ENCODE results near the gene ARSJ. TPM values are rescaled to one million over a fixed set of nuclear protein-coding genes. Genes with fewer than 3 reads are reported as not detected.

The ARSJ gene
- total and polyA plus RNA-seq, 2 of the 8 experiments (the other 6 are each of a cell fraction or from before 2014, with no cell fraction given): 1.4 to 6.3 TPM

GRCh38 chr4:113919611-113920010 lies 59.8 kb downstream of the ARSJ start:
- no peak overlapping the region for H2AFZ ChIP-seq (ENCODE audit: low read length)
- H2AK5ac ChIP-seq (ENCODE audit: low read depth, low read length): no peak overlapping the region
- H4K8ac ChIP-seq (ENCODE audit: extremely low read depth, insufficient read depth, low read length): no peak overlapping the region
- H3K18ac ChIP-seq (ENCODE audit: extremely low read depth, low read length): no peak overlapping the region
- H2BK15ac ChIP-seq (ENCODE audit: low read length): no peak overlapping the region
- H2BK20ac ChIP-seq (ENCODE audit: low read length): no peak overlapping the region
- no peaks in the 10 kb centered on the region for H3K23me2 ChIP-seq (ENCODE audit: low read depth, low read length)
- no peaks in the 10 kb centered on the region for H4K20me1 ChIP-seq (replicated peaks in 1 of 2; ENCODE audit: control insufficient read depth in 1 of 2, insufficient read depth in 2 of 2, low read length in 2 of 2)
- FAIRE-seq (no peak), DNase-seq (ENCODE audit: low read depth in 1 of 2, low spot score in 2 of 2) (no peak)
- no peak overlapping the region for H4K5ac ChIP-seq (ENCODE audit: insufficient read length, low read depth, low read length)
- no peak overlapping the region for H3K4me3 ChIP-seq (ENCODE audit: extremely low read depth in 1 of 4, insufficient read depth in 2 of 4, low read depth in 3 of 4, low read length in 4 of 4)
- no peak overlapping the region for H3K9ac ChIP-seq (replicated peaks in 1 of 4; ENCODE audit: extremely low read depth in 1 of 4, low read depth in 3 of 4, low read length in 3 of 4)
- H3K27me3 ChIP-seq (replicated peaks in 1 of 4; ENCODE audit: control insufficient read depth in 3 of 4, extremely low read depth in 1 of 4, insufficient read depth in 3 of 4, low read length in 3 of 4): no peaks in the 10 kb centered on the region
- H3K4me1 ChIP-seq (replicated peaks in 1 of 4; ENCODE audit: control insufficient read depth in 3 of 4, insufficient read depth in 4 of 4, low read length in 3 of 4): peaks cover 0 to 3% (median 0%) of the 10 kb centered on the region in 4 experiments; a peak in 1 of 7 replicates
- no peak overlapping the region for H3K4me2 ChIP-seq (ENCODE audit: insufficient read depth in 1 of 2, low read depth in 2 of 2, low read length in 2 of 2)
- no peak overlapping the region; the same call in 1 of the 2 replicates for H2BK12ac ChIP-seq (ENCODE audit: low read depth, low read length)
- 84% methylated on average over 1 of the region's 1 CpG; no CpG with 5 or more reads in 1 of the 2 experiments for WGBS, 2 experiments (ENCODE audit: extremely low coverage in 1 of 2, insufficient coverage in 1 of 2, insufficient read length in 1 of 2, insufficient replicate concordance in 2 of 2, low coverage in 1 of 2, low lambda C conversion rate in 2 of 2, missing lambda C conversion rate in 1 of 2)
- H2BK120ac ChIP-seq (replicated peaks; ENCODE audit: low read depth, low read length): no peak overlapping the region
- ChIA-PET POLR2A (ENCODE audit: partially characterized antibody) (no interaction called here), CTCF (ENCODE audit: partially characterized antibody) (interaction anchor here (1.1 kb wide), 1 partner anchor 33 kb away, joined by 3 read pairs; no protein-coding TSS in a partner anchor)
- no peaks in the 10 kb centered on the region for H3K79me1 ChIP-seq (ENCODE audit: low read depth, low read length)
- no peaks in the 10 kb centered on the region for H3K79me2 ChIP-seq (ENCODE audit: control insufficient read depth in 1 of 2, insufficient read depth in 2 of 2, low read length in 2 of 2)
- no peak overlapping the region for H3K23ac ChIP-seq (ENCODE audit: insufficient read length)
- peak overlapping the region; percentile 53; the same call in 1 of the 2 replicates for H2BK5ac ChIP-seq (ENCODE audit: low read depth, low read length)
- no peaks in the 10 kb centered on the region for H3K36me3 ChIP-seq (ENCODE audit: control insufficient read depth in 2 of 4, insufficient read depth in 4 of 4, low read length in 3 of 4)
- H3K9me3 ChIP-seq (ENCODE audit: insufficient read depth in 2 of 2, low read depth in 1 of 2, low read length in 1 of 2): no peaks in the 10 kb centered on the region
- H4K91ac ChIP-seq (replicated peaks; ENCODE audit: insufficient read length, low read length): no peak overlapping the region
- no peak overlapping the region for H3K14ac ChIP-seq (ENCODE audit: insufficient read length)
- H3K27ac ChIP-seq (ENCODE audit: low read depth, low read length): no peak overlapping the region
- no peak overlapping the region for H3K4ac ChIP-seq (replicated peaks; ENCODE audit: insufficient read length, low read depth, low read length)
- no peak overlapping the region for H3K56ac ChIP-seq (replicated peaks; ENCODE audit: insufficient read length, low read depth, low read length)
- TF ChIP-seq EZH2 (IDR thresholded peaks at IDR 0.05; ENCODE audit: low read depth, low read length, severe bottlenecking): no peak
- TF ChIP-seq HDAC2 (IDR thresholded peaks at IDR 0.05; ENCODE audit: borderline replicate concordance in 1 of 2, low read depth in 2 of 2, low read length in 2 of 2): no peak
- no peak for TF ChIP-seq BRCA1 (IDR thresholded peaks at IDR 0.05; ENCODE audit: low read depth, low read length)
- TF ChIP-seq GABPA (IDR thresholded peaks at IDR 0.05; ENCODE audit: borderline replicate concordance, insufficient read depth, low read length): no peak
- no peak for TF ChIP-seq SP2 (IDR thresholded peaks at IDR 0.05; ENCODE audit: low read length)

Data from H1 (cell line).